Activated CD8-positive, alpha-beta memory T cell treated with anti-CD3 and anti-CD28 coated beads, Interleukin-2, amount 50 U/mL, for 1 hour (primary cell): ENCODE measurements around the gene PLEKHA5.
"Not testable (repeated sequence)": the region's sequence is repeated elsewhere in the genome, so short reads cannot be mapped to it uniquely, and the experiment has no call there.

Experiments used
- DNase-seq: peaks from one replicate; pipeline ENCODE4 v3.0.0-alpha.2; 2020; ENCODE audit errors: extremely low read depth

Gene PLEKHA5

GRCh38 chr12:19169222-19169621 is 39.7 kb downstream of the PLEKHA5 start:
- no peak for DNase-seq

DNA sequence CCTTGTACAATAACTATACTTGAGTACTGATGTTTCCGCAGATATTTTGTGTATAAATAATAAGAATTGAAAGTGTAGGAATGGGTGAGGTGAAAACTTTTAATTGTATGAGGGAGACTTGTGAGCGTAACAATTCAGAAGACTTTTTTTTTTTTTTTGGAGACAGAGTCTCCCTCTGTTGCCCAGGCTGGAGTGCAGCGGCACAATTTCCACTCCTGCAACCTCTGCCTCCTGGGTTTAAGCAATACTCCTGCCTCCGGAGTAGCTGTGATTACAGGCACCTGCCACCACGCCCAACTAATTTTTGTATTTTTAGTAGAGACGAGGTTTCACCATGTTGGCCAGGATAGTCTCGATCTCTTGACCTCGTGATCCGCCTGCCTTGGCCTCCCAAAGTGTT is 40.8 kb downstream of the PLEKHA5 start:
- DNase-seq: not testable (repeated sequence)

GRCh38 chr12:19171731-19172130 is 42.2 kb downstream of the PLEKHA5 start:
- no peak for DNase-seq

GRCh38 chr12:19177754-19178153 is 48.2 kb downstream of the PLEKHA5 start:
- DNase-seq: no peak

DNA sequence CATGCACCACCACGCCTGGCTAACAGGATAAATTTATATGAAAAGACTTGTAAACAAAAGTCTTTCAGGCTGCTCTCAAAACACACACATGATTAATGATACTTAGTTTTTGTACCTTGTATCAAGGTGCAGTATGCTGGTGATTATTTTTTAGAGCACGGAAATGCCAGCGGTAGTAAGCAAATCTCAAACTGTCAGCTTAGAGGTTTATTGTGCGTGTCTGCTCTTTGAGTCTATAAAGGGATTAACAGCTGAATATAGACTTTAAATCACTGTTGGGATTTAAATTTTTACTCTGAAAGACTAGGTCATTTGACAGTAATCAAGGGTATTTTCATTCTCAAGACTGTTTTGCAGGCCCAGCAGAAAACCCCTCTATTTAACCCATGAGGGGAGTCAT is 50.5 kb downstream of the PLEKHA5 start:
- DNase-seq: no peak

- no peak for DNase-seq
Measured at GRCh38 chr12:19181666-19182426, 52.3 kb downstream of the PLEKHA5 start.

DNA sequence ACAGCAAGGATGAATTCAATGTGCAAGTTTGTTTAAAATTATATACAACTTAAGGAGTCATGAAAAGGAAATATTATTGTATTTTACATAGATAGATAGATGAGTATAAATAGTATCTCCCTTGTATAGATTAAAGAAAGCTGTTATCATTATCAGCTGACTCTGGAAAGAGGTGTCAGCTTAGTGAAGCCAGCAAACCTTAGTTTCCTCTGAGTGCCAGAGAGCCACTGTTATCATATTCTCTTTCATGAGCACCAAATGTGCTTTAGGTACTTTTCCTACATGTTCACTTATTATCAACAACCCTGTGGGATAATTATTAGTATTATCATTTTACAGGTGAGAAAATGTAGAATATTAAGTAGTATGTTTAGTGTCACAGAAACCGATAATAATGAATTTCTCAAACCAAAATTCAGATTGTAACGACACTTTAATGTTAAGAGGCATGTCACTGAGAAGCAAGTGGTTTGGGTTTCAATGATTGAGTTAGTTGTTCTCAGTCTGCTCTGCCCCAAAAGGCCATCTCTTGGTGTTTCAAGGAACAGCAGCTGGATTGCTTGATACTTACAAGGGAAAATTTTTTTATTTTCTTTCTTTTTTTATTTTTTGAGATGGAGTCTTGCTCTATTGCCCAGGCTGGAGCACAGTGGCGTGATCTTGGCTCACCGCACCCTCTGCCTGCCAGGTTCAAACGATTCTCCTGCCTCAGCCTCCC is 53.7 kb downstream of the PLEKHA5 start:
- DNase-seq: no peak

DNA sequence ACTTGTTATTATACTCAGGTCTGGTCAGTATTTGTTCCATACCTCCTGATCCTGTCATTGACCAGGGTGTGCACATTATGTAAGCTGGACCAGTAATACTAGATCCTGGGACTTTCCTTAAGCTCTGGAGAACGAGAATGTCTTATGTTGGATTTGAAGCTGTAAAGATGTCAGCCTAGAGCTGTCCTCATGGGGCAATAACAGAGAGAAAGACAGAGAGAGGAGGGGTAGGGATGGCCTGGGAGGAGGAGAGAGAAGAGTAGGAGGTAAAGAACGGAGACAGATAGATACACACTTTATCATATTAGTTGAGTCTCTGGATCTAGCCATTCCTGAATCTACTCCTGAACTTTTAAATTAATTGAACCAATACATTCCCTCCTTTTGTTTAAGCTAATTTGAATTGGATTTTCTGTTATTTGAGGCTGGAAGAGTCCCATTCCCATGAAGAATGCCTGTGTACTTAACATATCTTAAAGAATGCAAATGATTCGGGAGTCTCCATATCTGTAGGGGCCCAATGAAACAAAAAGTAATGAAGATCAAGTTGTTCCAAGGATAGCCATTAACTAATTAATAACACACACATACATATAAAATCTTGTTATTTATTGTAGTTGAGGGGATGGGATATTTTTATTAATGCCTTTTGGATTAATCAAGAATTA is 55.9 kb downstream of the PLEKHA5 start:
- DNase-seq: no peak

- no peak for DNase-seq
Measured at GRCh38 chr12:19186722-19187661, 57.5 kb downstream of the PLEKHA5 start.

- DNase-seq: no peak
Measured at GRCh38 chr12:19189522-19189921, 60.0 kb downstream of the PLEKHA5 start.

GRCh38 chr12:19190292-19191031 is 60.9 kb downstream of the PLEKHA5 start:
- no peak for DNase-seq

DNA sequence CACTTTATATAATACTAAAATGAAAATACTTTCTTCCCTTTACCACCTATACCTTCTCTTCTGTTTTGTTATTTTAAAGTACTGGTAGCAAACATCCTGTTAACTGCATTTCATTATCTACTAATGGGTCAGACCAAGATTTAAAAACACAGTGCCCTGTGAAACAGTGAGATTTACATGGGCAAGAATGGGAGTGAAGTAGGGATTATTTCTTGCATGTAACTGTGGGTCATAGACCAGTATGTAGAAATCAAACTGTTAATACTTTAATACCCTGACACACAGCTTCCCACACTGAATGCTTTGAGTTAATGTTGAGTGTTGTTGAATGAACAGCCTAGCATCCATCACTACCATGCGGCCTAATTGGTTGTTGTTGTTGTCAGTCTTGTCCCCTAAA is 61.6 kb downstream of the PLEKHA5 start:
- no peak for DNase-seq

DNA sequence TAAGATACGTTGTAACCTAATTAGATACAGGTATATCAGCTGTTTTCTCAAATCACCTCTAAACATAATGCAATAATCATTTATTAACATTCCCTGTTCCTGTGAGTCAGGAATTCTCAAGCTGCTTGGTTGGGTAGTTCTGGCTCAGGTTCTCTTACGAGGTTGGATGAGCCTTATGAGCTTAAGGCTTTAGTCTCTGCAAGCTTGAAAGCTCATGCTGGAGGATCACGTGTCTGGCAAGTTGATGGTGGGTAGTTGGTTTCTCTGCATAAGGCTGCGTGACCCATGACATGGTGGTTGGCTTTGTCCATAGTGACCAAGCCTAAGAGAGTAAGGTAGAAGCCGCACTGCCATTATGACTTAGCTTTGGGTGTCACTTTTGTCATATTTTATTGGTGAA is 62.0 kb downstream of the PLEKHA5 start:
- no peak for DNase-seq

- DNase-seq: no peak
Measured at GRCh38 chr12:19192710-19193109, 63.2 kb downstream of the PLEKHA5 start.

GRCh38 chr12:19194963-19195362 is 65.4 kb downstream of the PLEKHA5 start:
- no peak for DNase-seq

GRCh38 chr12:19196959-19197630 is 67.6 kb downstream of the PLEKHA5 start:
- DNase-seq: no peak

DNA sequence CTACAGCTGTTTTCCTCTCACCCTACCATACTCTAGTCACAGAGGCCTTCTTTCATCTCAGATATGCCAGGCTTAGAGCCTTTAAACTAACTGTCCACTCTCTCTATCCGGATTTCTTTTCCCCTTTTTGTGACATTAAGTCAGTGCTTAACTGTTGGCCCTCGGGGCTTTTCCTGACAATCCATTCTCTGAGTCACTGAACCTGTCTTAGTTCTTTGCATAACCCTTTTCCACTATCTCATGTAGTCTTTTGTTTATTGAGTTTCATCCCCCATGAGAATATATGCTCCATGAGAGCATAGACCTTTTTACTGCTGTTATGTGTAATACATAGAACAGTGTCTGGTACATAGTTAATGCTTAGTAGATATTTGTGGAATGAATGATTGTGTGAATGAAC is 68.7 kb downstream of the PLEKHA5 start:
- DNase-seq: no peak

DNA sequence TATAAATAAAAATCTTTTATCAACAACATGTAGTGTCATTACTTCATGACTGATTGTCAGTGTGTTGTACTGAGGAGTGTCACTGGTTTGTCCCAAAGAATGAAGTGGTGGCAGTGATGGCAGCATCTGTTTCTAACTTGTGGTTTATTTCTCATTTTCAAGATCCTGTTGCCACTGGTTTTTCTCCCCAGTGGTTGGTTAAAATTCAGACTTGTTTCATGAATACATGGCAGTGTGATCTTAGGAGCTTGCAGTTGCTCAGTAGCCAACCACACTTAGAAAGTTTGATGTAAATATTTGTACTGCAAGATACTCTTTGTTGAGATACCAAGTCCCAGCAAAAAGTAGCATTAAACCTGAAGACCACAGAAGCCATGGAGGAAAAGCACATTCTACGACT is 69.8 kb downstream of the PLEKHA5 start:
- no peak for DNase-seq

DNA sequence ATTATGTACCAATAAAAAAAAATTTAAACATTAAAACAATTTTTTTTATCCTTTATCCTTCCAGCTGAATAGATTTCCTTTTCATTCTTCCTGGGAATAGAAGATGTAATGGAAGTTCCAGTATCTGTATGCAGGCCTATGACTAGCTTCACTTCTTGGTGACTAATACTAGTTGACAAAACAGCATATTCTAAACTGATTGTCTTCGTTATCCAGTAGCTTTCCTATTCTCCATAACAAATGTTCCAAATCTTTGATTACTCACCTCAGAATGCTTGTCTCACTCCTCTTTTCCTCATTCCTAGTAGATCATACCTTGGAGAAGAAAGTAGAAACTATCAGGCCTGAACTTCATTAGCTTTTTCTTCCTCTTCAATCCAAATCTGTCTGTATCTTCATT is 70.7 kb downstream of the PLEKHA5 start:
- no peak for DNase-seq

DNA sequence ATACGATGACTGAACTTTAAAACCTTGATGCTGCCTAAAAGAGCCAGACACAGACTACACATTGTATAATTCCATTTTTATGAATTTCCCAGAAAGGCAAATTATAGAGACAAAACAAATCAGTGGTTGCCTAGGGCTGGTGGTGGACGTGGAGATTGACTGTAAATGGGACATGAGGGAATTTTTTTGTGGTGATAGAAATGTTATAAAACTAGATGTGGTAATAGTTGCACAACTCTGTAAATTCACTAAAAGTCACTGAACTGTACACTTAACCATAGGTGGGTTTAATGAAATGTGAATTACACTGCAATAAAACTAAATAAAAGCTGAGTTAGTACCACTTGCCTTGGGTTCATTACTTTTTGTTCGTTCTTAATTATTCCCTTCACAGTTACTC is 72.1 kb downstream of the PLEKHA5 start:
- DNase-seq: no peak
